HG02981 (cell line): Measurements from ENCODE around the gene CELF2.

Experiments
- ATAC-seq: cut with Tn5 transposase; IDR thresholded peaks from one replicate; pipeline ENCODE4 v1.9.1; 2021; ENCODE audit warnings: mild to moderate bottlenecking, moderate library complexity; ENCODE audit not compliant: unreplicated experiment

CELF2 gene

DNA sequence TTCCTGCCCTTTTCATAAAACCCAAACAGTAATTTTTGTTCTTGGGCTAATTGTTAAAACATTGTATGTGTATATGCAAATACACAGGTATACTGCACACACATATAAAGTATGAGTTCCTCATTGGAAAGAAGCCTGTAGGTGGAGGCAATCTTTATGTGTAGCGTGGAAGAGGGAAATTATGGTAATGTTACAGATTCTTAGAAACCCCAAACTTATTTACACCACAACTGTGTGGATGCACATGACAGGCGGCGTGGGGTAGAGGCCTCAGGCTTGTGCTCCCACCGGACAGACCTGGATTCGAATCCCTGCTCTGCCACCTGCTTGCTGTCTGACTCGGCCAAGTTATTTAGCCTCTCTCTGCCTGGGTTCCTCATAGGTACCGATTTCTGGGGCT, 223.0 kb downstream of the CELF2 start:
- no peak for ATAC-seq

GRCh38 chr10:11242443-11243387, 225.0 kb downstream of the CELF2 start:
- peak; percentile 60 for ATAC-seq

DNA sequence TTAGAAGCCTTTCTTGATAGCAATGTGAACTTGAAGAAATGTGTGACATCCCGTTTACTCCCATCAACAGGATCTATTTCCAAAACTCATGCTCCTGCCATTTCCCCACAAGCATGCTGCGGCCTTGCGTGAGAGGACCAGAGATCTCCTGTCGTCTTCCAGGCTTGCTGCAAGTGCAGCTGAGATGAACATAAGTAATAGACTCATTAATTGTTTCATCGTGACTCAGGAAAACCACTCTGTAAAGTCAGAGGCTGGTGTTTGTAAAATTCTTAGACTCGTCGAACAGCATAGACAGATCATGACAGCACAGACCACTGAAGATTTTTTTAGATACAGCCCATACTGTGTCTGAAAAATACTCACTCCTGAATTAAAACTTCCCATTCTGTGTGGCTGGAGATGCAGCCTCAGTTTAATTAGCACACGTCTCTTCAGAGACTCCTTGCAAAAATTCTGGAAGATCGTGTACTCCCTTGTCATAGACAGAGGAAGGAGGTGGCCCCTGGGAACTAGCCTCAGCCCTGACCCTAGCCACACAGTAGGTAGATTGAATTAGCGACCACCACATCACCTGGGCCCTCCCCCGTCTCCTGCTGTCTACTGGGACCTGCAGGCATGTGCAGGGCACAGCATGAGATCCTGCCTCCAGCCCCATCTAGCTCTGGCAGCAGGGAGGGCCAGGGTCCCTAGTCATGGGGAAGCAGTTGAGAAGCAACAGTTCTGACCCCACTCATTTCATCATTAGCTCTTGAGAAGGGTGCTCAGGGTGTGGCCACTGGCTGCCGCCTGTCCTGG, 226.0 kb downstream of the CELF2 start:
- no peak for ATAC-seq

DNA sequence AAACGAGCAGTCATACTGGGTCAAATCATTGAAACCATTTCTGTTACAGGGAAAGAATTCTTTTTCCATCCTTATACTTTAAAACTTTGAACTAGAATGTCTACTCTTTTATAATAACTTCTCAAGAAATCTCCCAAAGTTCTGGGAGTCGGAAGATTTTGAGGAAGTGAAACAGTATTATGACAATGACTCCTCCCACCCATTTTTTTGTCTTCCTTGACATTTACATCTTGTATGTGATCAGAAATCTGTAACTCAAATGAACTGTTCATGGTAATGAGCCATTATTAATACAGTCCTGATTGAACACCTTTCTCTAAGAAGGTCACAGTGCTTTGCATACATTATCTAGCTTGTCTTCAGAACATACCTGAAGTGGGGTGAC, 227.4 kb downstream of the CELF2 start:
- ATAC-seq, result peak; percentile 6

- ATAC-seq, result peak; percentile 55
These were observed 227.8 kb downstream of the CELF2 start for GRCh38 chr10:11245510-11245909.

DNA sequence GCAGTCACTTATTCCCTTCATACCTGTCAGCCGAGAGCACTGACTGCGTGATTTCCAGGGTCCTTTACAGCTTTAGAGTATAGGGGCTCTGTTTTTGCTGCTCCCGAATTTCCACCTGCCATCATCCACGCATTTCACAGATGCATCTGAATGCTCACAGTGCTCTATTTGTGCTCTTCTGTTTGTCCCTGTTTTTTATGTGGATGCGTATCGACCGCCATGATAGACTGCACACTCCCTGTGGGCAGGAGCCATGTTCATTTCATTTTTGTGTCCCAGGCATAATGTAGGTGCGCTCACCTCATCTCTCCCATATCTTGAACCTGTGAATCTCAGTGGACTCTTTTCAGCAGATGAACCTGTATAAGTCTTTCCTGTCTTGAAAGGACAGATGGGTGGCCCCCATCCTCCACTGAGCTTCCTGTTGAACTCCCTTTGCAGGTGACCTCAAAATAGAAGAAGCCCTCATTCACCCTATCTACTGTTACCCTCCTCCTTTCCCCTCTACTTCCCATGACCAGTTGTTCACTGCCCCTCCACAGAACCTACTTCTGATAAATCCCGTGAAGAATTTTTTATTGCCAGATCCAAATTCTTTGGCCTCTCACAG, 228.4 kb downstream of the CELF2 start:
- no peak for ATAC-seq

GRCh38 chr10:11246752-11247467, 229.2 kb downstream of the CELF2 start:
- no peak for ATAC-seq

DNA sequence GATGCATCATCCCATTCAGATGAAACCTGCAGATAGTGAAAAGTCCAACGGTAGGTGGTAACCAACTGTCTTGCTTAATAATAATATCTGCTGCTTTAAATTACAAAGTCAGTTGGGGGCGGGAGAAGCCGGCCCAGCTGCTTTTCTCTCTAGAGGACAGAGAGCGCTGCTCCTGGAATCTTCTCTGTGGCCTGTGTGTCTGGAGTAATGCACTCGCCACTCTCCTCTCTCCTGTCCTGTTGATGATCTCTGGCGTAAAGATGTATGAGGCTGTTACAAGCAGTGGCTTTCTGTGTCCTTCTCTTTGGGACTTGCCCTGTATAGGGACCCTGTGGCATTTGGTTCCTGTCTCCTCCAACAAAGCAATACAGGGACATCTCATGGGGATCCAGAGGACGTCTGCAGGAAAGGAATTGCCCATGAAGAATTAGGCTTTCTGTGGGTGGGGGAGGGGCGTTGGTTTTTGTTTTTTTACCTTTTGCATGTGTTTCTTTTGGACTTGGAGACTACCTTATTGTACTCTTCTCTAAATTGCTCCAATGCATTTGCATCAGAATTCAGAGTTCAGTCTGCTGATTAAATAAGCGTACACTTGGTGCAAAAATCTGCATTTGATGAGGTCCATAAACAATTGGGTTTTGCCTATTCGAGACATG, 231.6 kb downstream of the CELF2 start:
- no peak for ATAC-seq

GRCh38 chr10:11249808-11250195, 232.1 kb downstream of the CELF2 start:
- ATAC-seq, result no peak

DNA sequence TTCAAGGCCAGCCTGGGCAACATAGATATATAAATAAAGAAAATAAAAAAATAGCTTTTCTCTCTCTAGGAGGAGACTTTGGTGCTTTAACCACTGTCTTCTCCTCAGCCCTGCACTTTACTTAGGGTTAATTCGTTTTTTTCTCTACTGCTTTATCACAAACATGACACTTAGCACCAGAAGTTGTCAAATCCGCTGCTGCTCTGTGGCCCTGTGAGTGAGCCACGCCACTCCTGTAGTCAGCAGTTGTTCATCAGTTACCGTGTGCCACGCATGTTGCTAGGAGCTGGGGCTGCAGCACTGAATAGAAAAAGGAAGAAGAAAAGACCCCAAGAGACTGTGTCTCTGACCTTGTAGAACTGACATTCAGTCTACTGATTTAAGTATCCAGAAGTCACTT, 232.6 kb downstream of the CELF2 start:
- no peak for ATAC-seq

- ATAC-seq, result no peak
These were observed 235.2 kb downstream of the CELF2 start for GRCh38 chr10:11252887-11253286.

- no peak for ATAC-seq
These were observed 235.8 kb downstream of the CELF2 start for GRCh38 chr10:11253385-11254002.

DNA sequence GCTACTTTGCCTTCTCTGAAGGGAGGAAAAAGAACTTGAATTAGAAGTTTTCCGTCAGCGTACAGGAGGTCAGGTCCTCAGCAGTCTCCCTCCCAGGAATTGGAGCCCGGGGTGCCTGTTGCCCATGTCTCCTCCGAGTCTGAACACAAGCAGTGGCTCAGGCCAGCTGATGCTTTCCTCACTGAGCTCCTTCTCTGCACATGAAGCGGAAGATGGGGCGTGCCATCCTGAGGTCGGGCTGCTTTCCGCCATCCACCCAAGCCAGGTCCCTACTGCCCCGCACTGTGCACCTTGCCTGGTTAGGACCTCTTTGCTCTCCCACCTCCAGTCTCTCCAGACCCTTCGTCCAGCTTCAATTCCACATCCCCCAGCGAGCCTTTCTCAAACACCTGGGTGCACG, 237.5 kb downstream of the CELF2 start:
- no peak for ATAC-seq

GRCh38 chr10:11255796-11256444, 238.2 kb downstream of the CELF2 start:
- peak; percentile 49 for ATAC-seq

- no peak for ATAC-seq
These were observed 239.2 kb downstream of the CELF2 start for GRCh38 chr10:11256896-11257295.

GRCh38 chr10:11257440-11258090, 239.9 kb downstream of the CELF2 start:
- no peak for ATAC-seq

GRCh38 chr10:11260170-11260569, 242.5 kb downstream of the CELF2 start:
- ATAC-seq, result no peak

GRCh38 chr10:11261143-11261542, 243.5 kb downstream of the CELF2 start:
- ATAC-seq, result no peak
